Stomach (tissue), 9 donors: ENCODE measurements around the gene DCLK2. TPM values are rescaled to one million over a fixed set of nuclear protein-coding genes. Genes with fewer than 3 reads are reported as not detected.

Source experiments
- DNase-seq, 2 donors: peaks; one replicate each; pipeline versions ENCODE4 v3.0.0 to v3.0.0-alpha.2; 2013 to 2019
- H3K27ac ChIP-seq, 5 donors: fragments of 200-600 bp in 4 of 5; sonication (generic) in 4 of 5; one replicate each; pipeline ENCODE4 v1.5.1; 2013 to 2019; ENCODE audit warnings: mild to moderate bottlenecking in 1 of 5, moderate library complexity in 1 of 5
- H3K27me3 ChIP-seq, 3 donors: fragments of 200-600 bp; sonication (generic); one replicate each; pipeline ENCODE4 v1.5.1; 2017 to 2019; ENCODE audit warnings: mixed run types in 1 of 3
- H3K36me3 ChIP-seq, 4 donors: fragments of 200-600 bp; sonication (generic); 1 replicate in 3 of 4; 2 replicates in 1 of 4; pipeline ENCODE4 v1.5.1; 2016 to 2019
- H3K4me1 ChIP-seq, 4 donors: fragments of 200-600 bp; sonication (generic); one replicate each; pipeline ENCODE4 v1.5.1; 2016 to 2019
- H3K4me3 ChIP-seq, 4 donors: fragments of 200-600 bp; sonication (generic) in 3 of 4; one replicate each; pipeline ENCODE4 v1.5.1; 2016 to 2019; ENCODE audit warnings: mild to moderate bottlenecking in 1 of 4
- H3K9me3 ChIP-seq, 4 donors: fragments of 200-600 bp; sonication (generic); one replicate each; pipeline ENCODE4 v1.5.1; 2016 to 2019
- CTCF ChIP-seq, 7 experiments: fragments of 450-650 bp in 4 of 7; fragments of 200-600 bp in 3 of 7; sonication (generic) in 3 of 7; IDR thresholded peaks; one replicate each; pipeline ENCODE4 v1.5.1; 2016 to 2019; ENCODE audit warnings: antibody characterized with exemption in 7 of 7, control low read depth in 2 of 7, mild to moderate bottlenecking in 1 of 7
- EP300 ChIP-seq: sonication (generic); formaldehyde crosslinking; IDR thresholded peaks from one replicate; pipeline ENCODE4 v1.6.1; 2017; ENCODE audit warnings: antibody characterized with exemption
- POLR2A ChIP-seq, 4 donors: fragments of 450-650 bp; IDR thresholded peaks; one replicate each; pipeline ENCODE4 v1.6.1; 2016; ENCODE audit warnings: antibody characterized with exemption in 4 of 4, control low read depth in 2 of 4, mild to moderate bottlenecking in 1 of 4, moderate library complexity in 1 of 4
- POLR2AphosphoS5 ChIP-seq, 3 donors: sonication (generic); formaldehyde crosslinking; IDR thresholded peaks; one replicate each; pipeline ENCODE4 v1.6.1; 2016; ENCODE audit warnings: antibody characterized with exemption in 3 of 3
- WGBS, 5 donors: extraction: QIAGEN DNeasy Blood & Tissue Kit in 3 of 5; methylation state at CpG; one replicate each; pipeline versions ENCODE4 v1.1.5 to v1.1.7; 2013 to 2018; 5-methylcytosine and 5-hydroxymethylcytosine counted together
- intact Hi-C: fragments of 100-400 bp; cut with DNase I; formaldehyde crosslinking; loops from one replicate; pipeline ENCODE4 v1.15.1; 2023; ENCODE audit warnings: low total_unique reads
- polyA plus RNA-seq, 3 donors: library from polyadenylated mRNA; stranded (reverse); fragments of 200-250 nt; gene quantifications; one replicate each; pipeline ENCODE4 v1.2.3, GENCODE V29; 2013
- total RNA-seq, 5 donors: library from RNA; depleted of rRNA; stranded (reverse); fragments of >200 nt; gene quantifications; one replicate each; pipeline versions ENCODE4 v1.1.0 to v1.2.3, GENCODE V29; 2014 to 2016
- donor health status: healthy with polysubstance abuse.
- donor health status: Bipolar disorder and iron deficiency.
- donor health status: healthy.

DCLK2 gene
- total and polyA plus RNA-seq, 8 donors, result 0.61 to 16.3 (median 1.7) TPM

- intact Hi-C loops, result no loop called here
- TF ChIP-seq POLR2AphosphoS5 (IDR thresholded peaks at IDR 0.05) (no peak), CTCF (IDR thresholded peaks at IDR 0.05) (peak in 5 of 7 experiments; percentile 9 to 38 (median 35)), POLR2A (IDR thresholded peaks at IDR 0.05) (no peak), EP300 (no peak)
- H3K4me1 ChIP-seq, result no peaks in the 10 kb centered on the region
- H3K4me3 ChIP-seq, result no peak overlapping the region
- 54 to 81% (median 67%) methylated on average over 6 of the region's 6 CpGs for WGBS, 5 donors
- DNase-seq, result peak; percentile 59 to 83
- H3K27ac ChIP-seq, result no peak overlapping the region
- H3K9me3 ChIP-seq, result no peaks in the 10 kb centered on the region
- H3K27me3 ChIP-seq, result no peaks in the 10 kb centered on the region
- no peaks in the 10 kb centered on the region for H3K36me3 ChIP-seq
Observed at GRCh38 chr4:150209140-150209829, 131.0 kb downstream of the DCLK2 start.

- intact Hi-C loops, result loop anchor here (10.0 kb wide), 1 partner anchor 196 kb away; no protein-coding TSS in a partner anchor
- H3K4me1 ChIP-seq, result no peaks in the 10 kb centered on the region
- no peak overlapping the region for H3K4me3 ChIP-seq
- no peak for TF ChIP-seq POLR2AphosphoS5 (IDR thresholded peaks at IDR 0.05)
- TF ChIP-seq POLR2A (IDR thresholded peaks at IDR 0.05), result no peak
- no peak overlapping the region for H3K27ac ChIP-seq
- DNase-seq, result peak in 1 of 2 donors; percentile 28
- no peaks in the 10 kb centered on the region for H3K36me3 ChIP-seq
- H3K27me3 ChIP-seq, result no peaks in the 10 kb centered on the region
- no peaks in the 10 kb centered on the region for H3K9me3 ChIP-seq
- WGBS, 5 donors, result 70 to 83% (median 78%) methylated on average over 6 of the region's 6 CpGs
Observed at GRCh38 chr4:150211016-150211415, 132.8 kb downstream of the DCLK2 start.

- Histone ChIP-seq H3K27ac (no peak overlapping the region), H3K4me1 (peaks cover 0 to under 1% (median 0%) of the 10 kb centered on the region in 4 donors), H3K36me3 (no peaks in the 10 kb centered on the region), H3K4me3 (no peak overlapping the region), H3K9me3 (no peaks in the 10 kb centered on the region), H3K27me3 (no peaks in the 10 kb centered on the region)
- WGBS, 5 donors, result 69 to 73% (median 71%) methylated on average over 4 of the region's 4 CpGs
- DNase-seq, result no peak
- TF ChIP-seq EP300, result no peak
- TF ChIP-seq POLR2AphosphoS5 (IDR thresholded peaks at IDR 0.05), result no peak
- TF ChIP-seq POLR2A (IDR thresholded peaks at IDR 0.05), result no peak
- no peak for TF ChIP-seq CTCF (IDR thresholded peaks at IDR 0.05)
- intact Hi-C loops, result loop anchor here (10.0 kb wide), 1 partner anchor 197 kb away; no protein-coding TSS in a partner anchor
Observed at GRCh38 chr4:150211799-150212445, 133.7 kb downstream of the DCLK2 start.

GRCh38 chr4:150212485-150212884 lies 134.2 kb downstream of the DCLK2 start:
- intact Hi-C loops, result loop anchor here (10.0 kb wide), 1 partner anchor 198 kb away; no protein-coding TSS in a partner anchor
- Histone ChIP-seq H3K9me3 (no peaks in the 10 kb centered on the region), H3K27ac (no peak overlapping the region), H3K36me3 (no peaks in the 10 kb centered on the region), H3K4me1 (peaks cover 0 to 6% (median 3%) of the 10 kb centered on the region in 4 donors), H3K4me3 (no peak overlapping the region), H3K27me3 (no peaks in the 10 kb centered on the region)
- DNase-seq, result no peak
- TF ChIP-seq EP300 (no peak), POLR2A (IDR thresholded peaks at IDR 0.05) (no peak), POLR2AphosphoS5 (IDR thresholded peaks at IDR 0.05) (no peak), CTCF (IDR thresholded peaks at IDR 0.05) (no peak)
